Liver (tissue), 2 donors: ENCODE results near the gene CBLC.

ENCODE experiments used
- TF ChIP-seq, protein P1 (sequence below): IDR thresholded peaks from 2 replicates; pipeline ENCODE4 v1.6.1; 2016; ENCODE audit warnings: antibody characterized with exemption, mild to moderate bottlenecking
- TF ChIP-seq, protein P2 (sequence below): fragments of 150-350 bp; IDR thresholded peaks from 2 replicates; pipeline ENCODE4 v1.5.1; 2017; ENCODE audit warnings: improper control_type of control experiment, low read depth, low read length; ENCODE audit not compliant: missing input control
- donor health status: healthy.

- TF ChIP-seq, protein P1, sequence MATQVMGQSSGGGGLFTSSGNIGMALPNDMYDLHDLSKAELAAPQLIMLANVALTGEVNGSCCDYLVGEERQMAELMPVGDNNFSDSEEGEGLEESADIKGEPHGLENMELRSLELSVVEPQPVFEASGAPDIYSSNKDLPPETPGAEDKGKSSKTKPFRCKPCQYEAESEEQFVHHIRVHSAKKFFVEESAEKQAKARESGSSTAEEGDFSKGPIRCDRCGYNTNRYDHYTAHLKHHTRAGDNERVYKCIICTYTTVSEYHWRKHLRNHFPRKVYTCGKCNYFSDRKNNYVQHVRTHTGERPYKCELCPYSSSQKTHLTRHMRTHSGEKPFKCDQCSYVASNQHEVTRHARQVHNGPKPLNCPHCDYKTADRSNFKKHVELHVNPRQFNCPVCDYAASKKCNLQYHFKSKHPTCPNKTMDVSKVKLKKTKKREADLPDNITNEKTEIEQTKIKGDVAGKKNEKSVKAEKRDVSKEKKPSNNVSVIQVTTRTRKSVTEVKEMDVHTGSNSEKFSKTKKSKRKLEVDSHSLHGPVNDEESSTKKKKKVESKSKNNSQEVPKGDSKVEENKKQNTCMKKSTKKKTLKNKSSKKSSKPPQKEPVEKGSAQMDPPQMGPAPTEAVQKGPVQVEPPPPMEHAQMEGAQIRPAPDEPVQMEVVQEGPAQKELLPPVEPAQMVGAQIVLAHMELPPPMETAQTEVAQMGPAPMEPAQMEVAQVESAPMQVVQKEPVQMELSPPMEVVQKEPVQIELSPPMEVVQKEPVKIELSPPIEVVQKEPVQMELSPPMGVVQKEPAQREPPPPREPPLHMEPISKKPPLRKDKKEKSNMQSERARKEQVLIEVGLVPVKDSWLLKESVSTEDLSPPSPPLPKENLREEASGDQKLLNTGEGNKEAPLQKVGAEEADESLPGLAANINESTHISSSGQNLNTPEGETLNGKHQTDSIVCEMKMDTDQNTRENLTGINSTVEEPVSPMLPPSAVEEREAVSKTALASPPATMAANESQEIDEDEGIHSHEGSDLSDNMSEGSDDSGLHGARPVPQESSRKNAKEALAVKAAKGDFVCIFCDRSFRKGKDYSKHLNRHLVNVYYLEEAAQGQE, result no peak
- TF ChIP-seq, protein P2, sequence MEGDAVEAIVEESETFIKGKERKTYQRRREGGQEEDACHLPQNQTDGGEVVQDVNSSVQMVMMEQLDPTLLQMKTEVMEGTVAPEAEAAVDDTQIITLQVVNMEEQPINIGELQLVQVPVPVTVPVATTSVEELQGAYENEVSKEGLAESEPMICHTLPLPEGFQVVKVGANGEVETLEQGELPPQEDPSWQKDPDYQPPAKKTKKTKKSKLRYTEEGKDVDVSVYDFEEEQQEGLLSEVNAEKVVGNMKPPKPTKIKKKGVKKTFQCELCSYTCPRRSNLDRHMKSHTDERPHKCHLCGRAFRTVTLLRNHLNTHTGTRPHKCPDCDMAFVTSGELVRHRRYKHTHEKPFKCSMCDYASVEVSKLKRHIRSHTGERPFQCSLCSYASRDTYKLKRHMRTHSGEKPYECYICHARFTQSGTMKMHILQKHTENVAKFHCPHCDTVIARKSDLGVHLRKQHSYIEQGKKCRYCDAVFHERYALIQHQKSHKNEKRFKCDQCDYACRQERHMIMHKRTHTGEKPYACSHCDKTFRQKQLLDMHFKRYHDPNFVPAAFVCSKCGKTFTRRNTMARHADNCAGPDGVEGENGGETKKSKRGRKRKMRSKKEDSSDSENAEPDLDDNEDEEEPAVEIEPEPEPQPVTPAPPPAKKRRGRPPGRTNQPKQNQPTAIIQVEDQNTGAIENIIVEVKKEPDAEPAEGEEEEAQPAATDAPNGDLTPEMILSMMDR, result no peak
Measured at GRCh38 chr19:44822670-44823372, 45.1 kb downstream of the CBLC start.
